Fibroblast of lung (primary cell): Measurements from ENCODE around the gene CDHR2. TPM values are rescaled to one million over a fixed set of nuclear protein-coding genes. Genes with fewer than 3 reads are reported as not detected.

Experiments used
- DNase-seq, 2 donors: peaks; one replicate each; pipeline versions ENCODE4 v3.0.0 to v3.0.0-alpha.2; 2010; ENCODE audit warnings: low read depth in 2 of 2
- H2AFZ ChIP-seq: 2 replicates; pipeline ENCODE4 v1.5.1; 2012; ENCODE audit warnings: low read length, control low read depth, inconsistent platforms
- H3K27ac ChIP-seq: 2 replicates; pipeline ENCODE4 v1.5.1; 2011; ENCODE audit warnings: low read length, control low read depth; ENCODE audit not compliant: insufficient read depth
- H3K27me3 ChIP-seq: 2 replicates; pipeline ENCODE4 v1.5.1; 2011; ENCODE audit warnings: mild to moderate bottlenecking, low read length; ENCODE audit not compliant: control insufficient read depth, insufficient read depth
- H3K36me3 ChIP-seq: 2 replicates; pipeline ENCODE4 v1.5.1; 2011; ENCODE audit warnings: low read length; ENCODE audit not compliant: control insufficient read depth, insufficient read depth
- H3K4me1 ChIP-seq: 2 replicates; pipeline ENCODE4 v1.5.1; 2011; ENCODE audit warnings: low read length; ENCODE audit not compliant: control insufficient read depth, insufficient read depth; ENCODE audit errors: extremely low read depth
- H3K4me2 ChIP-seq: 2 replicates; pipeline ENCODE4 v1.5.1; 2011; ENCODE audit warnings: low read length, control low read depth; ENCODE audit not compliant: insufficient read depth; ENCODE audit errors: extremely low read depth
- H3K4me3 ChIP-seq, 4 experiments: fragments of 200-600 bp in 1 of 4; sonication (generic) in 1 of 4; replicated peaks in 1 of 4; 2 replicates each; pipeline ENCODE4 v1.5.1; 2011 to 2016; ENCODE audit warnings: low read length in 4 of 4, low read depth in 3 of 4, mild to moderate bottlenecking in 3 of 4, control low read depth in 2 of 4, inconsistent platforms in 1 of 4, mixed read lengths in 1 of 4; ENCODE audit not compliant: insufficient read depth in 1 of 4; ENCODE audit errors: control extremely low read depth in 1 of 4
- H3K79me2 ChIP-seq: 2 replicates; pipeline ENCODE4 v1.5.1; 2012; ENCODE audit warnings: mild to moderate bottlenecking, low read length, inconsistent platforms; ENCODE audit not compliant: control insufficient read depth, insufficient read depth
- H3K9ac ChIP-seq: 2 replicates; pipeline ENCODE4 v1.5.1; 2011; ENCODE audit warnings: mild to moderate bottlenecking, low read length, control low read depth; ENCODE audit not compliant: insufficient read depth
- H3K9me3 ChIP-seq: 2 replicates; pipeline ENCODE4 v1.5.1; 2012; ENCODE audit warnings: low read depth, low read length; ENCODE audit not compliant: control insufficient read depth, insufficient read depth
- H4K20me1 ChIP-seq: 2 replicates; pipeline ENCODE4 v1.5.1; 2011; ENCODE audit warnings: low read length; ENCODE audit not compliant: control insufficient read depth, insufficient read depth; ENCODE audit errors: extremely low read depth
- CTCF ChIP-seq, 2 donors: IDR thresholded peaks in 1 of 2; conservative IDR thresholded peaks in 1 of 2; 1 replicate in 1 of 2; 2 replicates in 1 of 2; pipeline ENCODE4 v1.5.1; 2011 to 2012; ENCODE audit warnings: low read length in 2 of 2, control low read depth in 1 of 2, inconsistent platforms in 1 of 2, low read depth in 1 of 2, mild to moderate bottlenecking in 1 of 2
- EZH2 ChIP-seq: IDR thresholded peaks from 2 replicates; pipeline ENCODE4 v1.5.1; 2012; ENCODE audit warnings: low read length, control low read depth, mild to moderate bottlenecking; ENCODE audit errors: missing control alignments
- polyA plus RNA-seq, 2 donors: library from polyadenylated mRNA; depleted of rRNA in 1 of 2; stranded (reverse) in 1 of 2; unstranded in 1 of 2; fragments of >200 nt; gene quantifications; 2 replicates each; pipeline ENCODE4 v1.2.1, GENCODE V29; 2011 to 2012; ENCODE audit warnings: missing spikeins in 1 of 2
- total RNA-seq: library from RNA; depleted of rRNA; stranded (reverse); fragments of >200 nt; gene quantifications from 2 replicates; pipeline ENCODE4 v1.2.1, GENCODE V29; 2014

CDHR2 gene
- total and polyA plus RNA-seq, 2 donors (not counting 1 experiment from before 2014, with no cell fraction given), result under 0.01 TPM; not detected in 1

- Histone ChIP-seq H3K4me3 (peak overlapping the region in 1 of 4 experiments; percentile 25), H3K27ac (no peak overlapping the region), H3K36me3 (peaks cover 5% of the 10 kb centered on the region), H3K4me2 (peak overlapping the region; percentile 40), H3K27me3 (no peaks in the 10 kb centered on the region), H3K9ac (no peak overlapping the region), H3K4me1 (peaks cover 18% of the 10 kb centered on the region), H3K9me3 (no peaks in the 10 kb centered on the region), H4K20me1 (no peaks in the 10 kb centered on the region), H3K79me2 (peaks cover 17% of the 10 kb centered on the region), H2AFZ (no peak overlapping the region)
- TF ChIP-seq EZH2 (no peak), CTCF (conservative IDR thresholded peaks at IDR 0.05 in 1 of 2, IDR thresholded peaks at IDR 0.05 in 1 of 2; ENCODE audit: low read depth in 1 of 2, low read length in 2 of 2) (no peak)
- peak in 1 of 2 donors; percentile 13 for DNase-seq
These were observed 15.1 kb upstream of the CDHR2 start for GRCh38 chr5:176533894-176534611.

GRCh38 chr5:176534640-176535039, 14.5 kb upstream of the CDHR2 start:
- Histone ChIP-seq H3K9ac (no peak overlapping the region), H3K27me3 (no peaks in the 10 kb centered on the region), H3K4me1 (peaks cover 18% of the 10 kb centered on the region), H2AFZ (no peak overlapping the region), H3K9me3 (no peaks in the 10 kb centered on the region), H3K79me2 (peaks cover 17% of the 10 kb centered on the region), H3K36me3 (peaks cover 5% of the 10 kb centered on the region), H3K27ac (no peak overlapping the region), H3K4me3 (no peak overlapping the region), H3K4me2 (peak overlapping the region; percentile 9), H4K20me1 (no peaks in the 10 kb centered on the region)
- TF ChIP-seq CTCF (conservative IDR thresholded peaks at IDR 0.05 in 1 of 2, IDR thresholded peaks at IDR 0.05 in 1 of 2; ENCODE audit: low read depth in 1 of 2, low read length in 2 of 2) (no peak), EZH2 (no peak)
- DNase-seq, result no peak

GRCh38 chr5:176535101-176535663, 14.0 kb upstream of the CDHR2 start:
- TF ChIP-seq EZH2, result no peak
- no peak for TF ChIP-seq CTCF (conservative IDR thresholded peaks at IDR 0.05 in 1 of 2, IDR thresholded peaks at IDR 0.05 in 1 of 2; ENCODE audit: low read depth in 1 of 2, low read length in 2 of 2)
- peak; percentile 13 to 45 for DNase-seq
- Histone ChIP-seq H3K27me3 (no peaks in the 10 kb centered on the region), H3K4me1 (peaks cover 18% of the 10 kb centered on the region), H3K9ac (no peak overlapping the region), H3K27ac (no peak overlapping the region), H3K4me2 (peak overlapping the region; percentile 92), H2AFZ (no peak overlapping the region), H4K20me1 (no peaks in the 10 kb centered on the region), H3K36me3 (peaks cover 5% of the 10 kb centered on the region), H3K79me2 (peaks cover 17% of the 10 kb centered on the region), H3K9me3 (no peaks in the 10 kb centered on the region), H3K4me3 (peak overlapping the region in 3 of 4 experiments; percentile 73 to 91 (median 89))
